H1 (cell line): ENCODE measurements around the gene AP4M1. TPM values are rescaled to one million over a fixed set of nuclear protein-coding genes. Genes with fewer than 3 reads are reported as not detected.
A peak's percentile ranks its signal among the peaks of the same experiment; 100 is the strongest.

Experiments
- BACH1 ChIP-seq: IDR thresholded peaks from 2 replicates; pipeline ENCODE4 v1.6.1; 2012; ENCODE audit warnings: low read length, improper control_type of control experiment
- CBX8 ChIP-seq: fragments of 300-800, 300-1000 bp; sonication (generic); IDR thresholded peaks from 2 replicates; pipeline ENCODE4 v1.7.1; 2016; ENCODE audit warnings: low read depth, low read length, borderline replicate concordance
- CHD7 ChIP-seq: fragments of 300-600 bp; sonication (generic); IDR thresholded peaks from 2 replicates; pipeline ENCODE4 v1.7.1; 2012; ENCODE audit warnings: low read length, moderate library complexity, mild to moderate bottlenecking, inconsistent platforms; ENCODE audit not compliant: insufficient replicate concordance
- EGR1 ChIP-seq: IDR thresholded peaks from 2 replicates; pipeline ENCODE4 v1.6.1; 2011; ENCODE audit warnings: low read depth, low read length, borderline replicate concordance
- FOSL1 ChIP-seq: IDR thresholded peaks from 2 replicates; pipeline ENCODE4 v1.6.1; 2011; ENCODE audit warnings: mild to moderate bottlenecking, low read depth, low read length, moderate library complexity; ENCODE audit not compliant: insufficient read depth
- RAD21 ChIP-seq, 2 experiments: IDR thresholded peaks in 1 of 2; conservative IDR thresholded peaks in 1 of 2; 2 replicates each; pipeline ENCODE4 v1.6.1; 2011; ENCODE audit warnings: low read depth in 2 of 2, low read length in 2 of 2, improper control_type of control experiment in 1 of 2, inconsistent platforms in 1 of 2, mild to moderate bottlenecking in 1 of 2, moderate library complexity in 1 of 2
- SIN3A ChIP-seq, 2 experiments: IDR thresholded peaks in 1 of 2; conservative IDR thresholded peaks in 1 of 2; 2 replicates each; pipeline ENCODE4 v1.6.1; 2011 to 2012; ENCODE audit warnings: low read length in 2 of 2, improper control_type of control experiment in 1 of 2, low read depth in 1 of 2, mild to moderate bottlenecking in 1 of 2
- SP1 ChIP-seq: IDR thresholded peaks from 2 replicates; pipeline ENCODE4 v1.6.1; 2011; ENCODE audit warnings: low read depth, low read length
- SP2 ChIP-seq: IDR thresholded peaks from 2 replicates; pipeline ENCODE4 v1.6.1; 2012; ENCODE audit warnings: mild to moderate bottlenecking, low read length, inconsistent platforms
- SUZ12 ChIP-seq: fragments of 200-600 bp; sonication (generic); IDR thresholded peaks from 2 replicates; pipeline ENCODE4 v1.6.1; 2012; ENCODE audit warnings: mild to moderate bottlenecking, inconsistent platforms, low read length, moderate library complexity, mixed read lengths
- polyA plus RNA-seq, 7 experiments: library from polyadenylated mRNA; depleted of rRNA in 3 of 7; stranded (reverse) in 5 of 7; unstranded in 2 of 7; fragments of >200 nt in 5 of 7; fragments of 200-250 nt in 2 of 7; gene quantifications; 1 replicate in 5 of 7; 2 replicates in 1 of 7; 4 replicates in 1 of 7; pipeline versions ENCODE4 v1.2.1 to v1.2.3, GENCODE V29; 2011 to 2013; ENCODE audit warnings: missing spikeins in 2 of 7, mixed read lengths in 2 of 7
- total RNA-seq: library from RNA; stranded (reverse); fragmentation: NEBNext Ultra II Directional; extraction: Animal tissue kit (Norgen Biotek cat#: 25700); gene quantifications from 2 replicates; pipeline ENCODE4 v1.2.1, GENCODE V29; 2021

Gene AP4M1
- total and polyA plus RNA-seq, 2 of the 8 experiments (the other 6 are each of a cell fraction or from before 2014, with no cell fraction given): 15.2 to 16.6 TPM

GRCh38 chr7:100148559-100149328 lies 47.3 kb downstream of the AP4M1 start, which contains the start of gene LAMTOR4 (continued):
- no peak for TF ChIP-seq FOSL1
- TF ChIP-seq RAD21 (IDR thresholded peaks at IDR 0.05 in 1 of 2, conservative IDR thresholded peaks at IDR 0.05 in 1 of 2; ENCODE audit: low read depth in 2 of 2, low read length in 2 of 2): no peak
- peak; percentile 88 for TF ChIP-seq SP2
- TF ChIP-seq SP1: peak; percentile 99
- no peak for TF ChIP-seq CHD7
- TF ChIP-seq SUZ12: no peak
- no peak for TF ChIP-seq CBX8
- no peak for TF ChIP-seq EGR1
- no peak; a peak in 1 of 4 replicates for TF ChIP-seq SIN3A (conservative IDR thresholded peaks at IDR 0.05 in 1 of 2, IDR thresholded peaks at IDR 0.05 in 1 of 2; ENCODE audit: low read depth in 1 of 2, low read length in 2 of 2)
- TF ChIP-seq BACH1: no peak
